HEK293T (cell line): Measurements from ENCODE around the gene TIMP2.
"Not testable (repeated sequence)": the region's sequence is repeated elsewhere in the genome, so short reads cannot be mapped to it uniquely, and the experiment has no call there.

ENCODE experiments used
- CTCF ChIA-PET: fragments of 350-600 bp; formaldehyde crosslinking; extraction: SDS; loops from one replicate; lab custom pipeline; 2021; ENCODE audit warnings: antibody characterized with exemption, inconsistent platforms; lab: Yijun Ruan, JAX
- POLR2A ChIA-PET: fragments of 350-600 bp; formaldehyde crosslinking; extraction: SDS; loops from one replicate; lab custom pipeline; 2020; ENCODE audit warnings: antibody characterized with exemption, inconsistent platforms; lab: Yijun Ruan, JAX
- DNase-seq: peaks from one replicate; pipeline ENCODE4 v3.0.0; 2012; ENCODE audit warnings: mixed read lengths; ENCODE audit errors: extremely low spot score
- ARNT ChIP-seq: fragments of 450-650 bp; IDR thresholded peaks from 2 replicates; pipeline ENCODE4 v1.6.1; 2017; ENCODE audit warnings: mild to moderate bottlenecking
- BHLHE40 ChIP-seq: fragments of 450-650 bp; IDR thresholded peaks from 2 replicates; pipeline ENCODE4 v1.6.1; 2016; ENCODE audit warnings: mild to moderate bottlenecking, moderate library complexity, borderline replicate concordance
- CTBP1 ChIP-seq: fragments of 450-650 bp; IDR thresholded peaks from 2 replicates; pipeline ENCODE4 v1.6.1; 2016; ENCODE audit warnings: borderline replicate concordance
- ELF4 ChIP-seq: fragments of 450-650 bp; IDR thresholded peaks from 2 replicates; pipeline ENCODE4 v1.6.1; 2017; ENCODE audit warnings: antibody characterized with exemption
- FOXA1 ChIP-seq: fragments of 450-650 bp; IDR thresholded peaks from 2 replicates; pipeline ENCODE4 v1.6.1; 2016; ENCODE audit warnings: mild to moderate bottlenecking
- FOXK2 ChIP-seq: fragments of 450-650 bp; IDR thresholded peaks from 2 replicates; pipeline ENCODE4 v1.6.1; 2016; ENCODE audit warnings: mild to moderate bottlenecking
- FOXM1 ChIP-seq: fragments of 450-650 bp; IDR thresholded peaks from 2 replicates; pipeline ENCODE4 v1.6.1; 2017; ENCODE audit warnings: mild to moderate bottlenecking, borderline replicate concordance
- HDGF ChIP-seq: fragments of 450-650 bp; IDR thresholded peaks from 2 replicates; pipeline ENCODE4 v1.6.1; 2017; ENCODE audit warnings: antibody characterized with exemption, borderline replicate concordance
- L3MBTL2 ChIP-seq: fragments of 450-650 bp; conservative IDR thresholded peaks from 2 replicates; pipeline ENCODE4 v1.6.1; 2016; ENCODE audit warnings: mild to moderate bottlenecking
- LEF1 ChIP-seq: fragments of 450-650 bp; IDR thresholded peaks from 2 replicates; pipeline ENCODE4 v1.6.1; 2017; ENCODE audit warnings: mild to moderate bottlenecking, borderline replicate concordance
- NFRKB ChIP-seq: fragments of 450-650 bp; IDR thresholded peaks from 2 replicates; pipeline ENCODE4 v1.6.1; 2016; ENCODE audit warnings: mild to moderate bottlenecking, moderate library complexity
- SP1 ChIP-seq: fragments of 450-650 bp; IDR thresholded peaks from 2 replicates; pipeline ENCODE4 v1.6.1; 2017
- SUZ12 ChIP-seq: fragments of 450-650 bp; IDR thresholded peaks from 2 replicates; pipeline ENCODE4 v1.6.1; 2016; ENCODE audit warnings: mild to moderate bottlenecking
- TARDBP ChIP-seq: fragments of 450-650 bp; IDR thresholded peaks from 2 replicates; pipeline ENCODE4 v1.6.1; 2016
- ZNF384 ChIP-seq: fragments of 450-650 bp; IDR thresholded peaks from 2 replicates; pipeline ENCODE4 v1.6.1; 2016
- TF ChIP-seq, protein P1 (sequence below): fragments of 450-650 bp; IDR thresholded peaks from 2 replicates; pipeline ENCODE4 v1.6.1; 2016

Gene TIMP2

GRCh38 chr17:78913115-78913514 lies 12.1 kb downstream of the TIMP2 start:
- no peak for DNase-seq
- CTCF ChIA-PET = interaction anchor here (1.0 to 1.2 kb wide), 2 partner anchors 9 to 59 kb away, joined by 3 read pairs; no protein-coding TSS in a partner anchor
- POLR2A ChIA-PET = interaction anchor here (0.9 kb wide), 1 partner anchor 12 kb away, joined by 3 read pairs; the partner anchor contains the start of gene TIMP2
- TF ChIP-seq L3MBTL2 = no peak
- TF ChIP-seq, protein P1, sequence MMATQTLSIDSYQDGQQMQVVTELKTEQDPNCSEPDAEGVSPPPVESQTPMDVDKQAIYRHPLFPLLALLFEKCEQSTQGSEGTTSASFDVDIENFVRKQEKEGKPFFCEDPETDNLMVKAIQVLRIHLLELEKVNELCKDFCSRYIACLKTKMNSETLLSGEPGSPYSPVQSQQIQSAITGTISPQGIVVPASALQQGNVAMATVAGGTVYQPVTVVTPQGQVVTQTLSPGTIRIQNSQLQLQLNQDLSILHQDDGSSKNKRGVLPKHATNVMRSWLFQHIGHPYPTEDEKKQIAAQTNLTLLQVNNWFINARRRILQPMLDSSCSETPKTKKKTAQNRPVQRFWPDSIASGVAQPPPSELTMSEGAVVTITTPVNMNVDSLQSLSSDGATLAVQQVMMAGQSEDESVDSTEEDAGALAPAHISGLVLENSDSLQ = no peak
- TF ChIP-seq FOXK2 = no peak
- TF ChIP-seq CTBP1 = no peak
- TF ChIP-seq SUZ12 = no peak
- TF ChIP-seq ARNT = no peak
- no peak for TF ChIP-seq HDGF
- no peak for TF ChIP-seq NFRKB
- no peak for TF ChIP-seq TARDBP
- TF ChIP-seq FOXM1 = no peak
- TF ChIP-seq ZNF384 = no peak
- no peak for TF ChIP-seq BHLHE40
- no peak for TF ChIP-seq LEF1
- no peak for TF ChIP-seq SP1
- no peak for TF ChIP-seq ELF4
- TF ChIP-seq FOXA1 = no peak

DNA sequence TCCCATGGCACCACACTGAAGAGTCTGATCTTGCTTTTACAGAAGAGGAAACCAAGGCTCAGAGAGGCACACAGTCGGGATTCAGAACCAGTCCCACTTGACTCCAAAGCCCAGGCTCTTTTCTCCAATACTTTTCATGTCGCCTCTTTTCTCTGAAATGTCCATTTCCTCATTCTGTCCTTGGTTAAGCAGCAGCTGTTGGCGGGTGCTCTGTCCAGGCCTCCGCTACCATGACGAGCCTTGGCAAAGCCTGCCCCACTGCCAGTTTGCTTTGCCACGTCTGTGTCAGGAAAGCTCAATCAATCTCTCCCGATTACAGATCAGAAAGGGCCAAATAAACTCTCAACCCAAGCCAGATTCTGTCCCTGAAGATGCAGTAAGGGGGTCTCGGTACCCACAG lies 13.1 kb downstream of the TIMP2 start:
- DNase-seq = no peak
- ChIA-PET CTCF (no interaction called here), POLR2A (no interaction called here)
- no peak for TF ChIP-seq CTBP1
- TF ChIP-seq HDGF = no peak
- TF ChIP-seq NFRKB = no peak
- TF ChIP-seq FOXM1 = no peak
- TF ChIP-seq TARDBP = no peak
- no peak for TF ChIP-seq FOXK2
- TF ChIP-seq, protein P1 = no peak
- TF ChIP-seq ARNT = no peak
- no peak for TF ChIP-seq SUZ12

DNA sequence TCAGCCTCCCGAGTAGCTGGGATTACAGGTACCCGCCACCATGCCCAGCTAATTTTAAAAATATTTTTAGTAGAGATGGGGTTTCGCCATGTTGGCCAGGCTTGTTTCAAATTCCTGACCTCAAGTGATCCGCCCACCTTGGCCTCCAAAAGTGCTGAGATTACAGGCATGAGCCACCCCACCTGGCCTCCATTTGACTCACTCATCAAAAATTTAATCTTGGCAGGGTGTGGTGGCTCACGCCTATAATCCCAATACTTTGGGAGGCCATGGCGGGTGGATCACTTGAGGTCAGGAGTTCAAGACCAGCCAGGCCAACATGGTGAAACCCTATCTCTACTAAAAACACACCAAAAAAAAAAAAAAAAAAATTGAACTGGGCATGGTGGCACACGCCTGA lies 13.6 kb downstream of the TIMP2 start:
- CTCF ChIA-PET = interaction anchor here (1.3 kb wide), 1 partner anchor 46 kb away, joined by 4 read pairs; no protein-coding TSS in a partner anchor
- DNase-seq, POLR2A ChIA-PET: not testable (repeated sequence)

DNA sequence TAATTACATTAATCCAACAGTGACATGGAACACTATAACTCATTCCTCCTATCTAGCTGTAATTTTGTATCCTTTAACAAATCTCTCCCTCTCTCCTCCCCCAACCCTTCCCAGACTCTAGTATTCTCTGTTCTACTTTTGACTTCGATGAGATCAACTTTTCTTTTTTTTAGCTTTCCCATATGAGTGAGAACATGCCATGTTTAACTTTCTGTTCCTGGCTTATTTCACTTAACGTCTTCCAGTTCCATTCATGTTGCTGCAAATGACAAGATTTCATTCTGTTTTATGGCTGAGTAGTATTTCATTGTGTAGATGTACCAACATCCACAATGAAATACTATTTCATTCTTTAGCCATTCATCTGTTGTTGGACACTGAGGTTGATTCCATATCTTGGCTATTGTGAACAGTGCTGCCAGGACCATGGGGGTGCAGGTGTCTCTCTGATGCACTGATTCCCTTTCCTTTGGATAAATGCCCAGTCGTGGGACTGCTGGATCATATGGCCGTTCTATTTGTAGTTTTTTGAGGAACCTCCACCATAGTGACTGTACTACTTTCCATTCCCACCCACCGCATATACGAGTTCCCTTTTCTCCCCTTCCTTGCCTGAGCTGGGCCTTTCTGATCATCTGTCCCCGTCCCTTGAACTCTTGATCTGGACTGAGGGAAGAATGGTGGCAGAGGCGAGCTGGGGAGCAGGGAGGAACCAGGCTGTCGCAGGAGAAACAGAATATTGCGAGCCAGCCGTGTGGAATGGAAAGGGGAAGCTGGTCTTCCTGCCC lies 14.5 kb downstream of the TIMP2 start:
- no peak for DNase-seq
- TF ChIP-seq HDGF (no peak), ARNT (no peak), L3MBTL2 (no peak), SUZ12 (no peak), SP1 (no peak), ELF4 (no peak), NFRKB (no peak), TARDBP (no peak), LEF1 (no peak), ZNF384 (no peak)
- ChIA-PET CTCF (interaction anchor here (1.3 kb wide), 1 partner anchor 45 kb away, joined by 4 read pairs; no protein-coding TSS in a partner anchor), POLR2A (no interaction called here)

DNA sequence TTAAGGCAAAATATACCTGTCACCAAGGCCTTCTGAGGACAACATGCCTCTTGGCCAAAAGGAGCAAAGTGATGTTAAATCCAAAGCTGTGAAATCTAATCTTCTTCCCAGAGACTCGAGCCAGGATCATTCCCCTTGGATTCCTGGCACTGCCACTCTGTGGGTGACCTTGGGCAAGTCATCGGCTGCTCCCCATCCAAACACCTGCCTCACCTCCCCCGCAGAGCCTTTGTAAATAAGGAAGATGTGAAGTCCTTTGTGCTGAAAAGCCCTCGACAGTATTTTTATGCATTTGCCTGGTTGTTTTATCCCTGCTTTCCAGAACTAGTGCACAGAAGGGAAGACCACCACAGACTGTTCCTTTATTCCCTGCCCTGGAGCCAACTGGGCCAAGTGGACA lies 16.8 kb downstream of the TIMP2 start:
- DNase-seq = no peak
- ChIA-PET CTCF (no interaction called here), POLR2A (interaction anchor here (1.2 to 1.6 kb wide), 2 partner anchors 9 to 15 kb away, joined by 4 to 5 read pairs; no protein-coding TSS in a partner anchor)
- TF ChIP-seq FOXK2 (no peak), HDGF (no peak), FOXM1 (no peak), BHLHE40 (no peak), ARNT (no peak), ELF4 (no peak)

- TF ChIP-seq, protein P1 = no peak
- no peak for DNase-seq
- CTCF ChIA-PET = interaction anchor here (0.6 kb wide), 2 partner anchors 9 to 13 kb away, joined by 3 to 5 read pairs; no protein-coding TSS in a partner anchor
- POLR2A ChIA-PET = interaction anchor here (0.6 kb wide), 1 partner anchor 61 kb away, joined by 3 read pairs; no protein-coding TSS in a partner anchor
Measured at GRCh38 chr17:78905541-78905940, 19.6 kb downstream of the TIMP2 start.

- ChIA-PET POLR2A (interaction anchor here (0.6 kb wide), 1 partner anchor 61 kb away, joined by 3 read pairs; no protein-coding TSS in a partner anchor), CTCF (interaction anchor here (0.6 to 0.8 kb wide), 3 partner anchors 9 to 13 kb away, joined by 3 to 5 read pairs (median 3); no protein-coding TSS in a partner anchor)
- no peak for DNase-seq
- no peak for TF ChIP-seq FOXK2
- no peak for TF ChIP-seq NFRKB
- TF ChIP-seq ELF4 = no peak
- no peak for TF ChIP-seq TARDBP
- no peak for TF ChIP-seq LEF1
- TF ChIP-seq FOXA1 = no peak
- TF ChIP-seq SUZ12 = no peak
- TF ChIP-seq SP1 = no peak
- TF ChIP-seq FOXM1 = no peak
- TF ChIP-seq ARNT = no peak
- TF ChIP-seq BHLHE40 = no peak
- TF ChIP-seq CTBP1 = no peak
- no peak for TF ChIP-seq L3MBTL2
- no peak for TF ChIP-seq HDGF
- no peak for TF ChIP-seq ZNF384
- TF ChIP-seq, protein P1 = no peak
Measured at GRCh38 chr17:78905116-78905515, 20.1 kb downstream of the TIMP2 start.
